Activated CD8-positive, alpha-beta memory T cell treated with anti-CD3 and anti-CD28 coated beads, Interleukin-2, amount 10 ng/mL, durations not matched to agents 7 days and 5 days (primary cell): ENCODE results near the gene FGD2. TPM values are rescaled to one million over a fixed set of nuclear protein-coding genes. Genes with fewer than 3 reads are reported as not detected.
A peak's percentile ranks its signal among the peaks of the same experiment; 100 is the strongest.

Experiments used
- ATAC-seq: fragments of 150-1000 bp; cut with Tn5 transposase; one replicate; pipeline ENCODE4 v1.10.0; 2021; ENCODE audit warnings: moderate library complexity
- CTCF ChIA-PET: fragments of 350-600 bp; sonication (Branson Sonifier 250); formaldehyde crosslinking; loops from one replicate; lab custom pipeline; 2021; ENCODE audit warnings: antibody characterized with exemption; lab: Charles Lee
- DNase-seq: peaks from one replicate; pipeline ENCODE4 v3.0.0-alpha.2; 2020
- H3K27ac Mint-ChIP-seq: one replicate; pipeline ENCODE4 v1.8.0; 2021; ENCODE audit warnings: mild to moderate bottlenecking, mixed read lengths
- H3K27me3 Mint-ChIP-seq: one replicate; pipeline ENCODE4 v1.8.0; 2021; ENCODE audit warnings: mixed read lengths
- H3K36me3 Mint-ChIP-seq: one replicate; pipeline ENCODE4 v1.8.0; 2021; ENCODE audit warnings: mild to moderate bottlenecking, mixed read lengths
- H3K4me1 Mint-ChIP-seq: one replicate; pipeline ENCODE4 v1.8.0; 2021; ENCODE audit warnings: mixed read lengths
- H3K4me3 Mint-ChIP-seq: one replicate; pipeline ENCODE4 v1.8.0; 2021; ENCODE audit warnings: mild to moderate bottlenecking, moderate library complexity, mixed read lengths
- H3K9me3 Mint-ChIP-seq: one replicate; pipeline ENCODE4 v1.8.0; 2022; ENCODE audit warnings: low read depth, mixed read lengths
- total RNA-seq, 2 experiments: library from RNA; stranded (reverse); gene quantifications; one replicate each; pipeline ENCODE4 v1.2.3, GENCODE V29; 2021

The FGD2 gene
- total RNA-seq, 2 experiments from 2014 or later = 15.6 to 26.3 TPM

GRCh38 chr6:36976509-36976908 is 28.9 kb upstream of the FGD2 start:
- no peaks in the 10 kb centered on the region for H3K27me3 Mint-ChIP-seq
- H3K4me1 Mint-ChIP-seq = peaks cover 15% of the 10 kb centered on the region
- H3K36me3 Mint-ChIP-seq = peaks cover 50% of the 10 kb centered on the region
- no peak overlapping the region for H3K27ac Mint-ChIP-seq
- no peak for ATAC-seq
- no peak overlapping the region for H3K4me3 Mint-ChIP-seq
- no peaks in the 10 kb centered on the region for H3K9me3 Mint-ChIP-seq
- CTCF ChIA-PET = interaction anchor here (1.1 to 2.8 kb wide), 4 partner anchors 10 to 91 kb away, joined by 3 to 9 read pairs (median 6); partner anchors contain the start of genes C6orf89 and MTCH1
- DNase-seq = no peak

GRCh38 chr6:36976931-36977330 is 28.5 kb upstream of the FGD2 start:
- CTCF ChIA-PET = interaction anchor here (1.1 to 2.8 kb wide), 8 partner anchors 8 to 233 kb away, joined by 3 to 9 read pairs (median 4); partner anchors contain the start of genes C6orf89 and MTCH1
- Mint-ChIP-seq H3K27ac (no peak overlapping the region), H3K36me3 (peaks cover 54% of the 10 kb centered on the region), H3K4me1 (peaks cover 18% of the 10 kb centered on the region), H3K27me3 (no peaks in the 10 kb centered on the region), H3K4me3 (no peak overlapping the region), H3K9me3 (no peaks in the 10 kb centered on the region)
- DNase-seq (no peak), ATAC-seq (no peak)

GRCh38 chr6:36977470-36977941 is 27.9 kb upstream of the FGD2 start:
- no peak overlapping the region for H3K27ac Mint-ChIP-seq
- DNase-seq (no peak), ATAC-seq (no peak)
- H3K27me3 Mint-ChIP-seq = no peaks in the 10 kb centered on the region
- peaks cover 21% of the 10 kb centered on the region for H3K4me1 Mint-ChIP-seq
- H3K9me3 Mint-ChIP-seq = no peaks in the 10 kb centered on the region
- H3K4me3 Mint-ChIP-seq = no peak overlapping the region
- CTCF ChIA-PET = interaction anchor here (0.9 to 2.8 kb wide), 8 partner anchors 8 to 232 kb away, joined by 3 to 9 read pairs (median 4); partner anchors contain the start of gene C6orf89
- peaks cover 54% of the 10 kb centered on the region for H3K36me3 Mint-ChIP-seq

GRCh38 chr6:36978421-36979346 is 26.8 kb upstream of the FGD2 start:
- no peaks in the 10 kb centered on the region for H3K27me3 Mint-ChIP-seq

GRCh38 chr6:36979347-36979742 is 26.1 kb upstream of the FGD2 start:
- DNase-seq (peak; percentile 52), ATAC-seq (peak; percentile 59)
- H3K27me3 Mint-ChIP-seq = no peaks in the 10 kb centered on the region
- CTCF ChIA-PET = interaction anchor here (0.7 to 1.3 kb wide), 10 partner anchors 13 to 97 kb away, joined by 3 to 10 read pairs (median 3); partner anchors contain the start of gene C6orf89
- H3K4me3 Mint-ChIP-seq = no peak overlapping the region
- H3K27ac Mint-ChIP-seq = peak overlapping the region; percentile 23
- H3K36me3 Mint-ChIP-seq = peaks cover 40% of the 10 kb centered on the region
- peaks cover 24% of the 10 kb centered on the region for H3K4me1 Mint-ChIP-seq
- no peaks in the 10 kb centered on the region for H3K9me3 Mint-ChIP-seq

More at GRCh38 chr6:36978421-36979346, 26.8 kb upstream of the FGD2 start:
- Mint-ChIP-seq H3K27ac (peak overlapping the region; percentile 30), H3K4me3 (no peak overlapping the region), H3K36me3 (peaks cover 44% of the 10 kb centered on the region), H3K4me1 (peaks cover 24% of the 10 kb centered on the region), H3K9me3 (no peaks in the 10 kb centered on the region)
- ATAC-seq (no peak), DNase-seq (no peak)
- CTCF ChIA-PET = interaction anchor here (0.7 to 2.8 kb wide), 16 partner anchors 10 to 97 kb away, joined by 3 to 10 read pairs (median 3); partner anchors contain the start of gene C6orf89

- H3K27me3 Mint-ChIP-seq = no peaks in the 10 kb centered on the region
- peaks cover 24% of the 10 kb centered on the region for H3K4me1 Mint-ChIP-seq
- H3K27ac Mint-ChIP-seq = peak overlapping the region; percentile 42
- ATAC-seq (no peak), DNase-seq (no peak)
- no peaks in the 10 kb centered on the region for H3K9me3 Mint-ChIP-seq
- peaks cover 33% of the 10 kb centered on the region for H3K36me3 Mint-ChIP-seq
- no peak overlapping the region for H3K4me3 Mint-ChIP-seq
- CTCF ChIA-PET = interaction anchor here (1.1 to 1.3 kb wide), 2 partner anchors 98 to 105 kb away, joined by 3 to 4 read pairs; partner anchors contain the start of gene PPIL1
These were observed 25.3 kb upstream of the FGD2 start for GRCh38 chr6:36980129-36980528.

GRCh38 chr6:36980876-36981619 is 24.4 kb upstream of the FGD2 start:
- peaks cover 24% of the 10 kb centered on the region for H3K4me1 Mint-ChIP-seq
- CTCF ChIA-PET = interaction anchor here (1.2 to 1.5 kb wide), 3 partner anchors 37 to 129 kb away, joined by 4 to 5 read pairs (median 4); partner anchors contain the start of gene PPIL1
- H3K9me3 Mint-ChIP-seq = no peaks in the 10 kb centered on the region
- DNase-seq (no peak), ATAC-seq (no peak)
- H3K36me3 Mint-ChIP-seq = peaks cover 29% of the 10 kb centered on the region
- no peak overlapping the region for H3K4me3 Mint-ChIP-seq
- H3K27ac Mint-ChIP-seq = no peak overlapping the region
- H3K27me3 Mint-ChIP-seq = no peaks in the 10 kb centered on the region

- Mint-ChIP-seq H3K36me3 (peaks cover 14% of the 10 kb centered on the region), H3K4me1 (peaks cover 34% of the 10 kb centered on the region), H3K4me3 (no peak overlapping the region), H3K9me3 (no peaks in the 10 kb centered on the region), H3K27ac (no peak overlapping the region), H3K27me3 (no peaks in the 10 kb centered on the region)
- DNase-seq (no peak), ATAC-seq (no peak)
- CTCF ChIA-PET = interaction anchor here (1.1 to 1.2 kb wide), 2 partner anchors 35 to 77 kb away, joined by 3 to 4 read pairs; no protein-coding TSS in a partner anchor
These were observed 21.9 kb upstream of the FGD2 start for GRCh38 chr6:36983538-36983937.

- Mint-ChIP-seq H3K9me3 (no peaks in the 10 kb centered on the region), H3K27me3 (peaks cover 9% of the 10 kb centered on the region), H3K27ac (no peak overlapping the region), H3K4me3 (no peak overlapping the region), H3K36me3 (peaks cover 11% of the 10 kb centered on the region), H3K4me1 (peaks cover 28% of the 10 kb centered on the region)
- ATAC-seq (peak; percentile 2), DNase-seq (peak; percentile 79)
- CTCF ChIA-PET = interaction anchor here (0.9 to 4.4 kb wide), 4 partner anchors 29 to 100 kb away, joined by 3 to 36 read pairs (median 8); partner anchors contain the start of gene C6orf89
These were observed 20.7 kb upstream of the FGD2 start for GRCh38 chr6:36984581-36985416.

GRCh38 chr6:36985417-36985807 is 20.0 kb upstream of the FGD2 start:
- Mint-ChIP-seq H3K36me3 (peaks cover 9% of the 10 kb centered on the region), H3K27me3 (peaks cover 9% of the 10 kb centered on the region), H3K4me1 (peaks cover 25% of the 10 kb centered on the region), H3K9me3 (no peaks in the 10 kb centered on the region), H3K4me3 (no peak overlapping the region), H3K27ac (no peak overlapping the region)
- DNase-seq (no peak), ATAC-seq (no peak)
- CTCF ChIA-PET = interaction anchor here (0.6 to 4.4 kb wide), 12 partner anchors 9 to 225 kb away, joined by 3 to 36 read pairs (median 5); partner anchors contain the start of genes C6orf89 and PPIL1

- Mint-ChIP-seq H3K36me3 (peaks cover 6% of the 10 kb centered on the region), H3K27ac (peak within 1 kb of the TSS; percentile 86), H3K9me3 (no peaks in the 10 kb centered on the region), H3K4me3 (no peak within 1 kb of the TSS), H3K4me1 (peaks cover 20% of the 10 kb centered on the region), H3K27me3 (peaks cover 15% of the 10 kb centered on the region)
- DNase-seq = peak; percentile 89
- CTCF ChIA-PET = interaction anchor here (0.6 to 4.4 kb wide), 13 partner anchors 9 to 225 kb away, joined by 3 to 36 read pairs (median 5); partner anchors contain the start of genes C6orf89 and PPIL1
- ATAC-seq = peak; percentile 90
These were observed 19.4 kb upstream of the FGD2 start, which contains the start of gene MTCH1 for GRCh38 chr6:36985808-36986703. Gene MTCH1 (minus strand): TSS chr6:36986196. CDS start chr6:36986173, 23 bp downstream.
